Epithelial cell of esophagus (primary cell): ENCODE results near the gene CXCR6.
A peak's percentile ranks its signal among the peaks of the same experiment; 100 is the strongest.

Source experiments
- DNase-seq: peaks from one replicate; pipeline ENCODE4 v3.0.0; 2010; ENCODE audit warnings: low read depth
- H3K4me3 ChIP-seq: 2 replicates; pipeline ENCODE4 v1.5.1; 2011; ENCODE audit warnings: mild to moderate bottlenecking, low read length, control low read depth
- TF ChIP-seq, protein P1 (sequence below): IDR thresholded peaks from 2 replicates; pipeline ENCODE4 v1.5.1; 2011; ENCODE audit warnings: low read depth, mild to moderate bottlenecking, low read length, control low read depth, inconsistent platforms; ENCODE audit not compliant: insufficient read depth; ENCODE audit errors: missing control alignments

CXCR6 gene

DNA sequence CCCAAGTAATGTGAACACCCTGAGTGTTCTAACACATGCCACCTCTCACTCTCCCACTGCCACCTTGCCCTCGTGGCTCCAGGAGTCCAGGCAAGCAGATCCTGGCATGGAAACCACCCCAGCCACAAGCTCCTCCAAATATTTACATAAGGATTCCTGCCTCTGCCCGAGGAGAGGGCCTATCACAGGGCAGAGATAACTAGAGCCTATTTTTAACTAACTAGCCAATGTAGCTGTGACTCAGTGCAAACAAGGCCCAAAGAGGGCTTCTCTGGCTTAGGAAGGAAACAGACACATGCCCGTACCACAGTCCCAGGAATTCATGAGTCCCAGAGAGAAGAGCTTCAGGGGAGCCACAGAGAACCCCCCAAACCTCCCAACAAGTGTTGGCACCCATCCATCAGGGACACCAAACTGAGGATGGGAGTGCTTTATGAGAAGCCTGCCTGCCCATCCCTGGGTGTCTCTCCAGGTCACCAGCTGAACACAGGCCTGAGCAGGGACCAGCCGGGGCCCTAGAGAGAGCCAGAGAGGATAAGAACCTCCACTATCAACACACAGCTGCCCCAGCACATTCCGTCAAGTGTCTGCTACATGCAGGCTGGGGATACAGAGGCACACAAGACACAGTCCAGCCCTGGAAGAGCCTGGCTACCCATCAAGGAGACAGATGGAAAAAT is 43.2 kb downstream of the CXCR6 start:
- DNase-seq = peak; percentile 77
- TF ChIP-seq, protein P1, sequence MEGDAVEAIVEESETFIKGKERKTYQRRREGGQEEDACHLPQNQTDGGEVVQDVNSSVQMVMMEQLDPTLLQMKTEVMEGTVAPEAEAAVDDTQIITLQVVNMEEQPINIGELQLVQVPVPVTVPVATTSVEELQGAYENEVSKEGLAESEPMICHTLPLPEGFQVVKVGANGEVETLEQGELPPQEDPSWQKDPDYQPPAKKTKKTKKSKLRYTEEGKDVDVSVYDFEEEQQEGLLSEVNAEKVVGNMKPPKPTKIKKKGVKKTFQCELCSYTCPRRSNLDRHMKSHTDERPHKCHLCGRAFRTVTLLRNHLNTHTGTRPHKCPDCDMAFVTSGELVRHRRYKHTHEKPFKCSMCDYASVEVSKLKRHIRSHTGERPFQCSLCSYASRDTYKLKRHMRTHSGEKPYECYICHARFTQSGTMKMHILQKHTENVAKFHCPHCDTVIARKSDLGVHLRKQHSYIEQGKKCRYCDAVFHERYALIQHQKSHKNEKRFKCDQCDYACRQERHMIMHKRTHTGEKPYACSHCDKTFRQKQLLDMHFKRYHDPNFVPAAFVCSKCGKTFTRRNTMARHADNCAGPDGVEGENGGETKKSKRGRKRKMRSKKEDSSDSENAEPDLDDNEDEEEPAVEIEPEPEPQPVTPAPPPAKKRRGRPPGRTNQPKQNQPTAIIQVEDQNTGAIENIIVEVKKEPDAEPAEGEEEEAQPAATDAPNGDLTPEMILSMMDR = no peak
- H3K4me3 ChIP-seq = no peak overlapping the region

DNA sequence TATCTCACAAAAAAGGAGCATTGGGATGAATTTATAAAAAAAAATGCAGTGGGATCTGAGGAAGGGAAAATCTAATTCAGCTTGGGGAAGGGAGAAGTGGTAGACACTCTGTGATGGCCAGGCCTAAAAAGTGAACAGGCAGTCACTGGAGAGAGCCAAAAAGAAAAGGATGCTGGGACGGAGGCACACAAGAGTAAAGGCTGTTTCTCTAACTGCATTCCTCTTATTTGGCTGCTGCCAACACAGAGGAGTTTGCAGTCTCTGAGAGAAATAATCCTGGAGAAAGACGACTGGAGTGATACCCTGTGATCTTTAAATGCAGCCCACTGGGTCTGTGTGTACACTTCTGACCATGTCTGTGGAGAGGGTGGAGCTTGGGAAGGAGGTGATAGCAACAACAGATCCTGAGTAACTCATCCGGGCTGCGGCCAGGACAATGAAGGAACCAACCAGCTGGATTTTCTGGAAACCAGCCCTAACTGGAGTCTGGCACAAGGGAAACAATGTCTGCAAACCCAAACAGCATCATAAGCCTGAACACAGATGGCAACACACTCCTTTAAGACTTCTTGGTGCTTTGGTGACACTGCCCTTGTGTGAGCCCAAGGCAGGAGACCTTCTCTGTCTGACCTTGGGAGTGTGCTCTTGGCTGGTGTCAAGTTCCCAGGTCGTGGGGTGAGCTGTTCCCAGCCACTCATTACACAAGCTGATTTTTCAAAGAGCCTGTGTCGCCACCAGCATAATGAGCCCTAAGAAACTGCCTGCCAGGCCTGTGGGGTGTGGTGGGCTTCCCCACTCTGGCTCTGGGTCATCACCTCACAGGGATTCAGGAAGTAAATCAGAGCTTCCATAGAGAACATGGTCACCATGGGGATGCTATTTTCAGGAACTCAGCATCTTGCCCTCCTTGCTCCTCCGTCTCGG is 44.4 kb downstream of the CXCR6 start:
- DNase-seq = no peak
- TF ChIP-seq, protein P1 = no peak
- no peak overlapping the region for H3K4me3 ChIP-seq

DNA sequence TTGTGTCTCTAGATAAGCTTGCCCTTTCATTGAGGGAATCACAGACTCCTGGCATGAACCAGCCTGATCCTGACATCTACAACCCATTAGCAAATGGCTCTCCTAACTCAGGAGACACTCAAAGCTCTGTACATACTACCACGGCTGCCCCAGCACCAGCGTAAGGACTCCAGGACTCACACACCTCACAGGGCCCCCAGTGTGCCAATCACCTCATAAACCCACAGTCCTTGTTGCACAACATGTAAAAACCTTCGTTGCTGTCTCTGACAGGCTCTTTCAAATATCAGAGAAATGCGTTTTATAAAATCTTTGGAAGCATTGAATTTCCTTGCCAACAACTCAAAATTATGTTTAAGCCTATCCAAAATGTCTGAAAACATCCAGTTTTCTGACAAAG is 45.1 kb downstream of the CXCR6 start:
- TF ChIP-seq, protein P1 = no peak
- H3K4me3 ChIP-seq = no peak overlapping the region
- peak; percentile 26 for DNase-seq

DNA sequence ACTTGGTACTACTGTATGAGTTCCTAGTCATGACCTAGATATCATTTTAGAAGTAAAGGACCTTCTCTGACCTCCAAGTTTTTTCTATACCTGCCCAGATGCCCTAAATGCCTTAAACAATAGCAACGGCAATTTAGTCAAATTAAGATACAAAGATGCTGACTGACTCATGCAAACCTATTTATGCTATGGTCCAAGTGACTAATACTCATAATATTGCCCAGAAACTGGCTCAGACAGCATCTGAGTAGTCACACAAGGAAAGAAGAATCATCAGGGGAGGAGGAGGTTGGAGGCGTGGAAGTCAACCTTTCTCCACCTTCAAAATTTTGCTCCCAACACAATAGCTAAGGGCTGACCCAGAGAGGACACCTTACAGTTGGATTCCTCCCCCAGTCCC is 45.5 kb downstream of the CXCR6 start:
- no peak overlapping the region for H3K4me3 ChIP-seq
- peak; percentile 93 for DNase-seq
- TF ChIP-seq, protein P1 = no peak

DNA sequence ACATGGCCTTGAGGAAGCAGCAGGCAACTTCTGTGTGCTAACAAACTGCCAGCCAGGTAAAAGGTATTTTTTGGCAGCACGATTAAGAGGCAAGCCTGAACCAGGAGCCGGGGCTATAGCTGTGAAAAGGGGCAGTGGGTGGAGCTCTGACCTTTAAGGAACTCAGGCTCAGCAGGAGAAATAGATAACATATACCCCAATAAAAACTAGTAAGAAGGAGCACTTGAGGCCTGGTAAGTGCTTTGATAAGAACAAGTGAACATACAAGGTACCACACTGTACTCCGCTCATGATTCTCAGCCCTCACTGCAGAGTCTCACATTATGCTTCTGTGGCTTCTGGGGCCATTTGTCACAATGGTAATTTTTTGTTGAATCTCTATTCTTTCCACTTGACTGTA is 46.9 kb downstream of the CXCR6 start:
- no peak overlapping the region for H3K4me3 ChIP-seq
- TF ChIP-seq, protein P1 = no peak
- no peak for DNase-seq

DNA sequence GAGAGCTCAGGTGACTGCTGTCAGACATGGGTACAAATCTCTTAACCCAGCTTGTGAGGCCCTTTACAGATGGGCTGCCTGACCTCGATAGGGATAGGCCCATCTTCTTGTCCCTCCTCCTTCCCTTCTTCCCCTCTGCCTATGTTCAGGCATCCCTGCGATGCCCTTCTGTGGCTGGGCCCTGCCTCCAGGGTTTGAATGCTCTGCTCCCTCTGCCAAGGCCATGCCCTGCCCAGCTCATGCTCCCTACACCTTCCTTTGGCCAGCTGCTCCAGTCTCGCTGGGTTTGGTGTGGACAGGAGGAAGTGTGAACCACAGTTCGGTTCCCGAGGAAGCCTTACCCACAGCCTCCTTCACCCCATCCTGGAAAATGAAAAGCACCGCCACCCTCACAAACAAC is 48.1 kb downstream of the CXCR6 start:
- TF ChIP-seq, protein P1 = no peak
- DNase-seq = no peak
- no peak overlapping the region for H3K4me3 ChIP-seq
